GM19193 (cell line): ENCODE results near the gene MAPK8IP3.

Experiments
- POLR2A ChIP-seq: IDR thresholded peaks from 4 replicates; pipeline ENCODE4 v1.6.1; 2011; ENCODE audit not compliant: insufficient read depth, insufficient read length; ENCODE audit errors: extremely low read depth

MAPK8IP3 gene

GRCh38 chr16:1776991-1777374 lies 71.0 kb downstream of the MAPK8IP3 start:
- no peak for TF ChIP-seq POLR2A

- TF ChIP-seq POLR2A: no peak
Observed at GRCh38 chr16:1777375-1778199, 71.6 kb downstream of the MAPK8IP3 start.

- no peak for TF ChIP-seq POLR2A
Observed at GRCh38 chr16:1778200-1779179, 72.5 kb downstream of the MAPK8IP3 start.

- no peak for TF ChIP-seq POLR2A
Observed at GRCh38 chr16:1779234-1779701, 73.3 kb downstream of the MAPK8IP3 start.

- no peak for TF ChIP-seq POLR2A
Observed at GRCh38 chr16:1779741-1780676, 74.0 kb downstream of the MAPK8IP3 start.

GRCh38 chr16:1780677-1781072 lies 74.7 kb downstream of the MAPK8IP3 start:
- no peak for TF ChIP-seq POLR2A

GRCh38 chr16:1781254-1781653 lies 75.3 kb downstream of the MAPK8IP3 start:
- TF ChIP-seq POLR2A: no peak

GRCh38 chr16:1781758-1782407 lies 75.9 kb downstream of the MAPK8IP3 start:
- TF ChIP-seq POLR2A: no peak

- TF ChIP-seq POLR2A: peak; percentile 66
Observed at GRCh38 chr16:1782408-1783264, 76.6 kb downstream of the MAPK8IP3 start, which contains the start of the genes NUBP2 and SPSB3. Gene NUBP2 (plus strand): TSS chr16:1782960. CDS start chr16:1783021, 61 bp downstream. Gene SPSB3 (minus strand): TSS chr16:1782571. CDS start chr16:1781483, 1,088 bp downstream.

GRCh38 chr16:1784977-1785845 lies 79.2 kb downstream of the MAPK8IP3 start:
- TF ChIP-seq POLR2A: no peak

GRCh38 chr16:1785846-1786170 lies 79.8 kb downstream of the MAPK8IP3 start:
- TF ChIP-seq POLR2A: no peak

- no peak for TF ChIP-seq POLR2A
Observed at GRCh38 chr16:1786242-1787055, 80.5 kb downstream of the MAPK8IP3 start.

- no peak for TF ChIP-seq POLR2A
Observed at GRCh38 chr16:1787056-1787321, 81.0 kb downstream of the MAPK8IP3 start.
